ENCODE data around the gene MKRN1. TPM values are rescaled to one million over a fixed set of nuclear protein-coding genes. Genes with fewer than 3 reads are reported as not detected.
"Not testable (repeated sequence)": the region's sequence is repeated elsewhere in the genome, so short reads cannot be mapped to it uniquely, and the experiment has no call there.

Gene MKRN1
- total RNA-seq, 1 donor from 2014 or later = 67.9 TPM

DNA sequence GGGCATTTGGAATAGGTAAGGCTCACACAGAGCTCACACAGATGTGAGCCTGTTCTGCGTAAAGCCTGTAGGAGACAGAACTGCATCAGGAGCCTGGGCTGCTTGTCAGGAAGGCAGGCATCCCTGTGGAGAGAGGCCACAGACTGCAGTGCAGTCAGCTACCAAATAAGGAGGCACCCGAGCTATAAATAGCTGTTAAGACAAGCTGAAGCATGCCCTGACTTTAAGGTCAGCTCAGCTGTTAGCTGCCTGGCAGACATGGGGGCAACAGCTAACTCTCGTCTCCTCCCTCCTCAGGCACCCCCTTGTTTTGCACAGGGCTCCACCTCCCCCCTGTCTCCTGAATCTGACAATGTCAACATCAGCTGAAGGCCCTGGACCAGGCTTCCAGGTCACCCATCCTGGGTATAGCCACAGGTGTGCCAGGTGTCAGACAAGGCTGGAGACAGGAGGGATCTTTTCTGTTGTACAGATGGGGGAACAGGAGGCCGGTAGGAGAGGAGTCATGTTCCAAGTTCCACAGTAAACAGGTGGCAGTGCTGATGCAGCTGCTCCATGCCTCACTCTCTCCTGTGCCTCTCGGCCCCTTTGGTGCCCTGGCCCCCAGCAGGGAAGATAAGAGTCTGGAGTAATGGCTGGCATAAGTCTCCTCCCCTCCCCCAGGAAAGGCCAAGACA, 27.6 kb upstream of the MKRN1 start:
- H3K27ac Mint-ChIP-seq (ENCODE audit: unreplicated experiment) = peak overlapping the region; percentile 66
- H3K9me3 Mint-ChIP-seq (ENCODE audit: low read depth) = no peaks in the 10 kb centered on the region
- no peak overlapping the region for H3K4me3 Mint-ChIP-seq (ENCODE audit: unreplicated experiment)
- H3K27me3 Mint-ChIP-seq (ENCODE audit: low read depth) = no peaks in the 10 kb centered on the region
- DNase-seq (ENCODE audit: low spot score) = no peak
- peaks cover 12% of the 10 kb centered on the region for H3K4me1 Mint-ChIP-seq (ENCODE audit: low read depth)
- TF ChIP-seq CTCF (IDR thresholded peaks at IDR 0.05) = peak; percentile 67
- no peaks in the 10 kb centered on the region for H3K36me3 Mint-ChIP-seq (ENCODE audit: low read depth)

DNA sequence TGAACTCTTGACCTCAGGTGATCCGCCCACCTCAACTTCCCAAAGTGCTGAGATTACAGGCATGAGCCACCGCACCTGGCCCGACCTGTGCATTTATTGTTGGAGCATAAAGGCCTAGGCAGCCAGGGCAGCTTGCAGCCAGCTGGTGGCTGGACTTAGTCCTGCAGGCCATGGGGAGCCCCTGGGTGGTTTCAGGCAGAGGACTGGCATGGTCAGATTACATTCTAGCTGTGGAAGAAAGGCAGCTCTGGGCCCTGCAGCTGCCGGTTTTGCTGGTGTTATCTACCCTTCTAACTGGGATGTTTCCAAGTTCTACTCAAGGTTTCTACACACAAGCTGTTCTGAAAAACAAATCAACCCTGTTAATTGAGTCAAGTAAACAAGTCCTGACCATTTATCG, 22.7 kb upstream of the MKRN1 start:
- no peak overlapping the region for H3K27ac Mint-ChIP-seq (ENCODE audit: unreplicated experiment)
- no peaks in the 10 kb centered on the region for H3K9me3 Mint-ChIP-seq (ENCODE audit: low read depth)
- TF ChIP-seq CTCF (IDR thresholded peaks at IDR 0.05) = no peak
- no peak overlapping the region for H3K4me3 Mint-ChIP-seq (ENCODE audit: unreplicated experiment)
- no peak for DNase-seq (ENCODE audit: low spot score)
- peaks cover 8% of the 10 kb centered on the region for H3K4me1 Mint-ChIP-seq (ENCODE audit: low read depth)
- no peaks in the 10 kb centered on the region for H3K27me3 Mint-ChIP-seq (ENCODE audit: low read depth)
- H3K36me3 Mint-ChIP-seq (ENCODE audit: low read depth) = no peaks in the 10 kb centered on the region

- not testable (repeated sequence) for DNase-seq (ENCODE audit: low spot score); H3K9me3 Mint-ChIP-seq (ENCODE audit: low read depth); H3K27me3 Mint-ChIP-seq (ENCODE audit: low read depth); H3K4me3 Mint-ChIP-seq (ENCODE audit: unreplicated experiment); H3K4me1 Mint-ChIP-seq (ENCODE audit: low read depth); H3K36me3 Mint-ChIP-seq (ENCODE audit: low read depth); H3K27ac Mint-ChIP-seq (ENCODE audit: unreplicated experiment)
Observed at GRCh38 chr7:140497807-140498206, 18.5 kb upstream of the MKRN1 start.

GRCh38 chr7:140497241-140497769, 18.0 kb upstream of the MKRN1 start:
- no peaks in the 10 kb centered on the region for H3K9me3 Mint-ChIP-seq (ENCODE audit: low read depth)
- H3K36me3 Mint-ChIP-seq (ENCODE audit: low read depth) = no peaks in the 10 kb centered on the region
- TF ChIP-seq CTCF (IDR thresholded peaks at IDR 0.05) = no peak
- no peak overlapping the region for H3K27ac Mint-ChIP-seq (ENCODE audit: unreplicated experiment)
- no peak overlapping the region for H3K4me3 Mint-ChIP-seq (ENCODE audit: unreplicated experiment)
- H3K27me3 Mint-ChIP-seq (ENCODE audit: low read depth) = no peaks in the 10 kb centered on the region
- DNase-seq (ENCODE audit: low spot score) = no peak
- no peaks in the 10 kb centered on the region for H3K4me1 Mint-ChIP-seq (ENCODE audit: low read depth)

DNA sequence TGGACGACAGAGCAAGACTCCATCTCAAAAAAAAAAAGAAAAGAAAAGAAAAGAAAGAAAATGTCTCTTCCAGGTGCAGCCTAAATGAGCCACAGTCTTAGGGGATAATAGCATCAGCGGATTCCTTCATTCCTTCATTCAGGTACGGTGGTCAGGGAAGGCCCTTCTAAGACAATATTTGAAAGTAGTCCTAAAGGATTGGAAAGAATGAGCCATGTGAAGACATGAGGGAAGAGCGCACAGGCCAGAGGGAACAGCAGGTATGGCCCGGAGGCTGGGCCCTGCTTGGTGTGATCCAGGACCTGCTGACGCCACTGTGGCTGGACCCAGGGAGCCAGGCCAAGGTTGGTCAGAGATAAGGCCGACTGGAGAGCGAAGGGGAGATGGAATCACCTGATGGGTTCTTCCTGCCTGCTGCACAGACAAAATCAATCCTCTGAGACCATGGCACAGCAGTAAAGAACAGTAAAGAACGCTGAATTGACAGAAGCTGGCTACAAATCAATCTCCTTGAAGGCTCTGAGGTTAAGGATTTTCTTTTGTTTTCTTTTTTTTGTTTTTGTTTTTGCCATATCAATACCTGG, 16.3 kb upstream of the MKRN1 start:
- Mint-ChIP-seq H3K9me3 (ENCODE audit: low read depth) (no peaks in the 10 kb centered on the region), H3K4me3 (ENCODE audit: unreplicated experiment) (no peak overlapping the region), H3K27me3 (ENCODE audit: low read depth) (no peaks in the 10 kb centered on the region), H3K36me3 (ENCODE audit: low read depth) (no peaks in the 10 kb centered on the region), H3K27ac (ENCODE audit: unreplicated experiment) (no peak overlapping the region), H3K4me1 (ENCODE audit: low read depth) (no peaks in the 10 kb centered on the region)
- TF ChIP-seq CTCF (IDR thresholded peaks at IDR 0.05) = no peak
- no peak for DNase-seq (ENCODE audit: low spot score)

DNA sequence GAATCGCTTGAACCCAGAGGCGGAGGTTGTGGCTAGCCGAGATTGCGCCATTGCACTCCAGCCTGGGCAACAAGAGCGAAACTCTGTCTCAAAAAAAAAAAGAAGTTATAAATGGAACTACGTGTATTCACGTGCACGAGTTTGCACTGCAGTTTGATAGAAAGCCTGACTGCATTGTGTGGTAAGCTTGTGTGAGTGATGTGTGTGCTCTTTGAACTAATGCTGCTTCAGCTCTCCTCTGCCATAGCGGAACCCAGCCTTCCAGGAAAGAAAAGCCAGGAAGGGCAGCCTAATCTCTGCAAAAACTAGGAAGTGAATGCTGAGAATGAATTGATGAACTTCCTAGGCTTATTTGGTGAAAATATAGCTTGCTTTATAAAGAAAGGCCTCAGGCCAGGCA, 15.6 kb upstream of the MKRN1 start:
- Mint-ChIP-seq H3K27me3 (ENCODE audit: low read depth) (no peaks in the 10 kb centered on the region), H3K36me3 (ENCODE audit: low read depth) (no peaks in the 10 kb centered on the region), H3K4me1 (ENCODE audit: low read depth) (no peaks in the 10 kb centered on the region), H3K9me3 (ENCODE audit: low read depth) (no peaks in the 10 kb centered on the region), H3K4me3 (ENCODE audit: unreplicated experiment) (no peak overlapping the region), H3K27ac (ENCODE audit: unreplicated experiment) (no peak overlapping the region)
- no peak for TF ChIP-seq CTCF (IDR thresholded peaks at IDR 0.05)
- no peak for DNase-seq (ENCODE audit: low spot score)
